Uterus (tissue), 2 donors: Measurements from ENCODE around the gene TPP2.

Source experiments
- CTCF ChIP-seq, 4 experiments: fragments of 200-600 bp in 2 of 4; fragments of 450-650 bp in 2 of 4; sonication (generic) in 2 of 4; IDR thresholded peaks; one replicate each; pipeline ENCODE4 v1.5.1; 2016 to 2019; ENCODE audit warnings: antibody characterized with exemption in 4 of 4, mild to moderate bottlenecking in 2 of 4, moderate library complexity in 1 of 4
- POLR2A ChIP-seq, 2 donors: fragments of 450-650 bp; IDR thresholded peaks; one replicate each; pipeline ENCODE4 v1.6.1; 2016; ENCODE audit warnings: antibody characterized with exemption in 2 of 2, mild to moderate bottlenecking in 1 of 2, moderate library complexity in 1 of 2

GRCh38 chr13:102555914-102556553 lies 40.8 kb upstream of the TPP2 start:
- TF ChIP-seq CTCF (IDR thresholded peaks at IDR 0.05) (peak; percentile 18 to 36 (median 32)), POLR2A (IDR thresholded peaks at IDR 0.05) (no peak)
